ENCODE data around the gene RSBN1L.

Gene RSBN1L

GRCh38 chr7:77812290-77812685, 116.0 kb downstream of the RSBN1L start:
- no peak for DNase-seq

GRCh38 chr7:77813180-77813579, 116.9 kb downstream of the RSBN1L start:
- no peak for DNase-seq

- DNase-seq = no peak
Observed at GRCh38 chr7:77819021-77819420, 122.8 kb downstream of the RSBN1L start.

GRCh38 chr7:77820967-77821366, 124.7 kb downstream of the RSBN1L start:
- no peak for DNase-seq

- peak; percentile 8 for DNase-seq
Observed at GRCh38 chr7:77822269-77822668, 126.0 kb downstream of the RSBN1L start.

- DNase-seq = no peak
Observed at GRCh38 chr7:77823787-77824186, 127.5 kb downstream of the RSBN1L start.

GRCh38 chr7:77824636-77825035, 128.4 kb downstream of the RSBN1L start:
- DNase-seq = no peak

GRCh38 chr7:77825131-77825530, 128.9 kb downstream of the RSBN1L start:
- DNase-seq = no peak

- DNase-seq = no peak
Observed at GRCh38 chr7:77826300-77826699, 130.0 kb downstream of the RSBN1L start.

GRCh38 chr7:77827999-77828398, 131.7 kb downstream of the RSBN1L start:
- peak; percentile 44 for DNase-seq

- no peak for DNase-seq
Observed at GRCh38 chr7:77830649-77831355, 134.5 kb downstream of the RSBN1L start.

- no peak for DNase-seq
Observed at GRCh38 chr7:77831481-77831880, 135.2 kb downstream of the RSBN1L start.

GRCh38 chr7:77831953-77832352, 135.7 kb downstream of the RSBN1L start:
- DNase-seq = no peak
